Natural killer cell treated with Interleukin-12 subunit alpha and Interleukin-12 subunit beta and Interleukin-15 and Interleukin-18, amount 100 ng/mL, for 72 hours (primary cell): ENCODE measurements around the gene SERPINH1. TPM values are rescaled to one million over a fixed set of nuclear protein-coding genes. Genes with fewer than 3 reads are reported as not detected.

Experiments
- ATAC-seq, 2 donors: fragments of 150-1000 bp; cut with Tn5 transposase in 1 of 2; sonication (Bioruptor Pico), chemical (Tn5 transposase) in 1 of 2; 2 replicates each; pipeline ENCODE4 v1.10.0; 2021
- DNase-seq: peaks from one replicate; pipeline ENCODE4 v3.0.0; 2022; ENCODE audit warnings: low spot score
- H3K27ac Mint-ChIP-seq, 2 donors: 1 replicate in 1 of 2; 2 replicates in 1 of 2; pipeline ENCODE4 v1.8.0; 2022; ENCODE audit warnings: mixed read lengths in 2 of 2, mild to moderate bottlenecking in 1 of 2, moderate library complexity in 1 of 2
- H3K27me3 Mint-ChIP-seq, 2 donors: 1 replicate in 1 of 2; 2 replicates in 1 of 2; pipeline ENCODE4 v1.8.0; 2022; ENCODE audit warnings: mixed read lengths in 2 of 2
- H3K36me3 Mint-ChIP-seq: one replicate; pipeline ENCODE4 v1.8.0; 2022; ENCODE audit warnings: mixed read lengths
- H3K4me1 Mint-ChIP-seq, 2 donors: 1 replicate in 1 of 2; 2 replicates in 1 of 2; pipeline ENCODE4 v1.8.0; 2022; ENCODE audit warnings: low read depth in 2 of 2, mixed read lengths in 2 of 2, mild to moderate bottlenecking in 1 of 2
- H3K4me3 Mint-ChIP-seq: one replicate; pipeline ENCODE4 v1.8.0; 2022; ENCODE audit warnings: mixed read lengths
- H3K9me3 Mint-ChIP-seq: 2 replicates; pipeline ENCODE4 v1.8.0; 2022; ENCODE audit warnings: mixed read lengths
- total RNA-seq, 2 donors: library from RNA; stranded (reverse); gene quantifications; one replicate each; pipeline ENCODE4 v1.2.3, GENCODE V29; 2022

The SERPINH1 gene
- total RNA-seq, 2 donors from 2014 or later = 4.4 to 6.4 TPM

- Mint-ChIP-seq H3K4me1 (peaks cover 15 to 18% of the 10 kb centered on the region in 2 donors), H3K9me3 (no peaks in the 10 kb centered on the region), H3K4me3 (no peak overlapping the region)
Observed at GRCh38 chr11:75595429-75595828, 33.4 kb downstream of the SERPINH1 start.

GRCh38 chr11:75596914-75597313 is 34.9 kb downstream of the SERPINH1 start:
- Mint-ChIP-seq H3K36me3 (no peaks in the 10 kb centered on the region), H3K4me1 (peaks cover 13 to 17% of the 10 kb centered on the region in 2 donors), H3K9me3 (no peaks in the 10 kb centered on the region), H3K4me3 (no peak overlapping the region), H3K27me3 (peaks cover 3 to 17% of the 10 kb centered on the region in 2 donors), H3K27ac (no peak overlapping the region)
- DNase-seq (no peak), ATAC-seq (no peak)

More at GRCh38 chr11:75595429-75595828, 33.4 kb downstream of the SERPINH1 start:
- Mint-ChIP-seq H3K27me3 (peaks cover 0 to 11% of the 10 kb centered on the region in 2 donors), H3K36me3 (no peaks in the 10 kb centered on the region), H3K27ac (peak overlapping the region in 1 of 2 donors; percentile 40)
- DNase-seq (no peak), ATAC-seq (peak in 1 of 2 donors; percentile 13)

- no peaks in the 10 kb centered on the region for H3K9me3 Mint-ChIP-seq
- no peaks in the 10 kb centered on the region for H3K36me3 Mint-ChIP-seq
- ATAC-seq (no peak), DNase-seq (no peak)
- peaks cover 10 to 17% of the 10 kb centered on the region in 2 donors for H3K27me3 Mint-ChIP-seq
- H3K27ac Mint-ChIP-seq = no peak overlapping the region
- H3K4me1 Mint-ChIP-seq = peaks cover 6 to 10% of the 10 kb centered on the region in 2 donors
- H3K4me3 Mint-ChIP-seq = no peak overlapping the region
Observed at GRCh38 chr11:75597636-75598035, 35.6 kb downstream of the SERPINH1 start.

- H3K4me1 Mint-ChIP-seq = peaks cover 5 to 6% of the 10 kb centered on the region in 2 donors
- H3K9me3 Mint-ChIP-seq = no peaks in the 10 kb centered on the region
- H3K36me3 Mint-ChIP-seq = no peaks in the 10 kb centered on the region
- no peak overlapping the region for H3K27ac Mint-ChIP-seq
- H3K27me3 Mint-ChIP-seq = peaks cover 16 to 18% of the 10 kb centered on the region in 2 donors
- DNase-seq (no peak), ATAC-seq (no peak)
- H3K4me3 Mint-ChIP-seq = no peak overlapping the region
Observed at GRCh38 chr11:75598264-75598663, 36.2 kb downstream of the SERPINH1 start.

- Mint-ChIP-seq H3K27ac (no peak overlapping the region), H3K4me3 (no peak overlapping the region), H3K4me1 (peaks cover 5% of the 10 kb centered on the region in 2 donors), H3K36me3 (no peaks in the 10 kb centered on the region), H3K27me3 (peaks cover 17 to 20% of the 10 kb centered on the region in 2 donors), H3K9me3 (no peaks in the 10 kb centered on the region)
- ATAC-seq (no peak), DNase-seq (no peak)
Observed at GRCh38 chr11:75598900-75599299, 36.8 kb downstream of the SERPINH1 start.

GRCh38 chr11:75600356-75600755 is 38.3 kb downstream of the SERPINH1 start:
- H3K36me3 Mint-ChIP-seq = no peaks in the 10 kb centered on the region
- peaks cover 5% of the 10 kb centered on the region in 2 donors for H3K4me1 Mint-ChIP-seq
- no peak for ATAC-seq
- H3K4me3 Mint-ChIP-seq = no peak overlapping the region
- no peak overlapping the region for H3K27ac Mint-ChIP-seq
- no peak for DNase-seq
- H3K27me3 Mint-ChIP-seq = peaks cover 17 to 31% of the 10 kb centered on the region in 2 donors
- H3K9me3 Mint-ChIP-seq = no peaks in the 10 kb centered on the region

GRCh38 chr11:75601494-75601893 is 39.4 kb downstream of the SERPINH1 start:
- Mint-ChIP-seq H3K36me3 (no peaks in the 10 kb centered on the region), H3K27ac (no peak overlapping the region), H3K4me1 (peaks cover 2 to 5% of the 10 kb centered on the region in 2 donors), H3K4me3 (no peak overlapping the region), H3K9me3 (no peaks in the 10 kb centered on the region), H3K27me3 (peaks cover 17 to 27% of the 10 kb centered on the region in 2 donors)
- no peak for DNase-seq
- ATAC-seq = no peak

GRCh38 chr11:75602951-75603350 is 40.9 kb downstream of the SERPINH1 start:
- peaks cover 27 to 31% of the 10 kb centered on the region in 2 donors for H3K27me3 Mint-ChIP-seq

GRCh38 chr11:75603791-75604736 is 42.0 kb downstream of the SERPINH1 start:
- H3K4me1 Mint-ChIP-seq = peaks cover 2 to 5% of the 10 kb centered on the region in 2 donors
- H3K36me3 Mint-ChIP-seq = no peaks in the 10 kb centered on the region
- H3K27ac Mint-ChIP-seq = no peak overlapping the region
- DNase-seq = no peak
- no peak overlapping the region for H3K4me3 Mint-ChIP-seq
- no peaks in the 10 kb centered on the region for H3K9me3 Mint-ChIP-seq
- ATAC-seq = no peak
- H3K27me3 Mint-ChIP-seq = peaks cover 27 to 30% of the 10 kb centered on the region in 2 donors

More at GRCh38 chr11:75602951-75603350, 40.9 kb downstream of the SERPINH1 start:
- Mint-ChIP-seq H3K4me3 (no peak overlapping the region), H3K9me3 (no peaks in the 10 kb centered on the region), H3K27ac (no peak overlapping the region), H3K4me1 (peaks cover 2 to 5% of the 10 kb centered on the region in 2 donors), H3K36me3 (no peaks in the 10 kb centered on the region)
- DNase-seq = no peak
- ATAC-seq = no peak

- DNase-seq = no peak
- no peak overlapping the region for H3K27ac Mint-ChIP-seq
- peaks cover 2 to 5% of the 10 kb centered on the region in 2 donors for H3K4me1 Mint-ChIP-seq
- H3K4me3 Mint-ChIP-seq = no peak overlapping the region
- no peaks in the 10 kb centered on the region for H3K36me3 Mint-ChIP-seq
- no peaks in the 10 kb centered on the region for H3K9me3 Mint-ChIP-seq
- H3K27me3 Mint-ChIP-seq = peaks cover 27 to 31% of the 10 kb centered on the region in 2 donors
- no peak for ATAC-seq
Observed at GRCh38 chr11:75606099-75606498, 44.0 kb downstream of the SERPINH1 start.

GRCh38 chr11:75611823-75612222 is 49.8 kb downstream of the SERPINH1 start:
- ATAC-seq = peak in 1 of 2 donors; percentile 40
- Mint-ChIP-seq H3K4me1 (no peaks in the 10 kb centered on the region), H3K27me3 (peaks cover 12 to 13% of the 10 kb centered on the region in 2 donors), H3K4me3 (no peak overlapping the region), H3K36me3 (no peaks in the 10 kb centered on the region), H3K27ac (no peak overlapping the region), H3K9me3 (no peaks in the 10 kb centered on the region)
- DNase-seq = no peak

GRCh38 chr11:75615751-75616150 is 53.7 kb downstream of the SERPINH1 start:
- Mint-ChIP-seq H3K27ac (no peak overlapping the region), H3K36me3 (no peaks in the 10 kb centered on the region), H3K4me3 (no peak overlapping the region), H3K9me3 (no peaks in the 10 kb centered on the region), H3K4me1 (no peaks in the 10 kb centered on the region), H3K27me3 (peaks cover 5 to 9% of the 10 kb centered on the region in 2 donors)
- ATAC-seq = no peak
- no peak for DNase-seq

- H3K4me1 Mint-ChIP-seq = no peaks in the 10 kb centered on the region
- DNase-seq (no peak), ATAC-seq (no peak)
- peaks cover 5 to 9% of the 10 kb centered on the region in 2 donors for H3K27me3 Mint-ChIP-seq
- no peaks in the 10 kb centered on the region for H3K36me3 Mint-ChIP-seq
- no peak overlapping the region for H3K4me3 Mint-ChIP-seq
- H3K27ac Mint-ChIP-seq = no peak overlapping the region
- H3K9me3 Mint-ChIP-seq = no peaks in the 10 kb centered on the region
Observed at GRCh38 chr11:75616281-75616680, 54.2 kb downstream of the SERPINH1 start.
